IgD-negative memory B cell (primary cell): ENCODE results near the gene NAA11. TPM values are rescaled to one million over a fixed set of nuclear protein-coding genes. Genes with fewer than 3 reads are reported as not detected.

Experiments
- H3K27ac Mint-ChIP-seq, 3 donors: one replicate each; pipeline ENCODE4 v1.8.0; 2020 to 2022; ENCODE audit warnings: mild to moderate bottlenecking in 3 of 3, mixed read lengths in 3 of 3, moderate library complexity in 1 of 3
- H3K27me3 Mint-ChIP-seq: one replicate; pipeline ENCODE4 v1.8.0; 2021; ENCODE audit warnings: mixed read lengths
- H3K36me3 Mint-ChIP-seq: one replicate; pipeline ENCODE4 v1.8.0; 2020; ENCODE audit warnings: mild to moderate bottlenecking, mixed read lengths
- H3K4me1 Mint-ChIP-seq, 3 donors: one replicate each; pipeline ENCODE4 v1.8.0; 2020 to 2022; ENCODE audit warnings: mixed read lengths in 3 of 3, mild to moderate bottlenecking in 1 of 3
- H3K4me3 Mint-ChIP-seq, 4 donors: one replicate each; pipeline ENCODE4 v1.8.0; 2020 to 2022; ENCODE audit warnings: mild to moderate bottlenecking in 4 of 4, mixed read lengths in 4 of 4, moderate library complexity in 3 of 4
- H3K9me3 Mint-ChIP-seq, 3 donors: one replicate each; pipeline ENCODE4 v1.8.0; 2020 to 2021; ENCODE audit warnings: mixed read lengths in 3 of 3, mild to moderate bottlenecking in 1 of 3
- polyA plus RNA-seq: library from polyadenylated mRNA; unstranded; fragments of 300-500 nt; fragmentation: Illumina TruSeq; gene quantifications from one replicate; pipeline ENCODE4 v1.2.3, GENCODE V29; 2021

NAA11 gene
- not detected for polyA plus RNA-seq

DNA sequence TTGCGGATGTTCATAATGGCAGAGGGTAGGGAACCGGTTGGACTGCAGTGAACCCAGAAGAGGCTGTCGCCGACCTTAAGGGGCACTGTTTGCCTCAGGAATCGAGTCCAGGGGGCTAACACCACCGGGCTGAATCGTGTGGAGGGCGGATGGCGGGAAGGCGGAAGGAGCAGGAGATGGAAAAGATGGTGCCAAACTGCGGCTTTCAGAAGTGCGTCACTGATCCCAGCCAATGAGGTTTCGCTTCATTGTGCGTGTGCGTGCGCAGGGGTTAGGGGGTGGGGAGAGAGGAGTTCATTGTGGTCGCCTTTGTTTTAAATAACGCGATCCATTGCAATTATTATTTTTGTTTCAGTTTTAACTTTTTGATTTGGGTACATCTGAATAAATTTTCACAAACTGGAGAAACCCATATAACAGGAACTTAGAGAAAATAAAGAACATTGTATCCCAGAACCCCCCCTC is at the start of gene NAA11:
Gene NAA11, minus strand, starts transcription at position 198 of the 465 bp plus-strand sequence. Its CDS starts 184 bp downstream, at position 14.
- Mint-ChIP-seq H3K27ac (peak within 1 kb of the TSS in 1 of 3 donors; percentile 40), H3K27me3 (no peaks in the 10 kb centered on the region), H3K9me3 (no peaks in the 10 kb centered on the region), H3K4me1 (no peaks in the 10 kb centered on the region), H3K4me3 (peak within 1 kb of the TSS in 1 of 4 donors; percentile 69), H3K36me3 (no peaks in the 10 kb centered on the region)

DNA sequence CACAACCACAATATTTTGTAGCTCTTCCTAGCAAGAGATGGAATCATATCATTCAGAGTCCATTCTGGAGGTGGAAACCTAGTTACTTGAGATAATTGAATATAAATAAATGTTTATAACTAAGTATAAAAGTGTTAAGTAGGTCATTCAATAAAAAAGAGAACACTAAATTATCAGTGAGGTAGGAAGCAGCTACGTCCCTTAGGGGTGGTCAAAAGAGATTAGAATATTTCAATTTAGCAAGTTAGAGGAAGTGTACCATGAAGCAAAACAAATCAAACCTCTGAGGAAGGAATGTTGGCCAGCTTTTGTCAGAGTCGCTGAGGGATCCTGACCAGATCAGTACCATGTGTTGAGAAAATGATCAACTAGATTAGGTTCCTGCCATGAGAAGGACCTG is 44.2 kb upstream of the NAA11 start:
- peaks cover 2% of the 10 kb centered on the region for H3K27me3 Mint-ChIP-seq
- H3K4me1 Mint-ChIP-seq = peaks cover 0 to 1% (median 0%) of the 10 kb centered on the region in 3 donors
- H3K27ac Mint-ChIP-seq = no peak overlapping the region
- no peak overlapping the region for H3K4me3 Mint-ChIP-seq
- H3K9me3 Mint-ChIP-seq = peaks cover 0 to 3% (median 0%) of the 10 kb centered on the region in 3 donors
- no peaks in the 10 kb centered on the region for H3K36me3 Mint-ChIP-seq

DNA sequence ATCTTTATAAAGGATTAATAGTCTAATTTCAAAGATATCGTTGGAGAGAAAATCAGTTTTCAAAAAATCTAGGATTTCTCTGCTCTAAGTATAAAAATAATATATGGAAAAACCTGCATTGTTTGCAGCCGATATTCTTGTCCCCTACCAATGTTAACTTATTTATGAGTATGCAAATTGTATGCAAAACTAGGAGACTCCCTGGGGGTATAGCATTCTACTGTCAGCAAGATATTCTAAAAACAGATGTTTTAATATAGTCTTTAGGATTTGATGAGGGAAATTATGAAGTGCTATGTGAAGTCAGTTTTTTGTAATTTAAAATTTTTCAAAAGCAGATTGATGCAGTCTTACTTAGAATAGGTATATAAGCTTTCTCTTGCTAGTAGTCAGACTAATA is 41.2 kb upstream of the NAA11 start:
- Mint-ChIP-seq H3K36me3 (no peaks in the 10 kb centered on the region), H3K4me3 (no peak overlapping the region), H3K4me1 (no peaks in the 10 kb centered on the region), H3K27me3 (peaks cover 2% of the 10 kb centered on the region), H3K27ac (no peak overlapping the region), H3K9me3 (peaks cover 0 to 3% (median 0%) of the 10 kb centered on the region in 3 donors)

DNA sequence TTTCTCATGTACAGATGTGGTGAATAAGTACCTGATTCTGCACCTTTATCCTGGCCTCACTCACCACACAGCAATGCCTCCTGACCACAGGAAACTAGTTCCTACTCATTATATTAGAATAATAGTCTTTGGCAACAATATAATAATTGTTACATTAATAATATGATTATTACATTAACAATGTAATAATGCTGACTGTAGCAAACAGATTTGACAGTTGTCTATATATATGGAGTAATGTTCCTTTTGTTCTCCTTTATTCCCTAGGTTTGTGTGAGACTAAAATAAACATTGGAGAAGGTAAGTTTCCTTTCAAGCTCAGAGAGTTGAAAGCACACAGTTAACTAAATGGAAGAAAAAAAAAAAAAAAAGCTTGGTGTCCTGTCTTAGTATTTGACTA is 40.6 kb upstream of the NAA11 start:
- H3K9me3 Mint-ChIP-seq = peaks cover 0 to 3% (median 0%) of the 10 kb centered on the region in 3 donors
- H3K27ac Mint-ChIP-seq = no peak overlapping the region
- H3K27me3 Mint-ChIP-seq = peaks cover 2% of the 10 kb centered on the region
- no peaks in the 10 kb centered on the region for H3K4me1 Mint-ChIP-seq
- H3K36me3 Mint-ChIP-seq = no peaks in the 10 kb centered on the region
- no peak overlapping the region for H3K4me3 Mint-ChIP-seq

DNA sequence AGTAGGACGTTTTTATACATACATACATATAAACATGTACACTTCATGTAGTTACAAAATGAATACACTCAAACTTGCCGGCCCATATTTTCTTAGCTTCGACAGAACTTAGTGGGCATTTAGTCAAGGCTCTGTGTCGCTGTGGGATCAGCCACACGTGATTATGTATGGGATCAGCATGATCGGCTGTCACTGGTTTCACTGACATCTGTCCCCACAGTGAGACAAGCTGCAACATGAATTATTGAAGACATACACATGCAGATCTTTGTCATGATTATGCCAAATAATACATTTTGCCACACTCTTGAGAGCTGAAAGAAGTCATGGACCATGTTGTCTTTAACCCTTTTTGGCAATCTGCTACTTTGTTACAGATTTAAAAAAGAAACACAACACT is 38.2 kb upstream of the NAA11 start:
- no peak overlapping the region for H3K4me3 Mint-ChIP-seq
- H3K27me3 Mint-ChIP-seq = no peaks in the 10 kb centered on the region
- no peaks in the 10 kb centered on the region for H3K36me3 Mint-ChIP-seq
- H3K4me1 Mint-ChIP-seq = no peaks in the 10 kb centered on the region
- no peak overlapping the region for H3K27ac Mint-ChIP-seq
- no peaks in the 10 kb centered on the region for H3K9me3 Mint-ChIP-seq

DNA sequence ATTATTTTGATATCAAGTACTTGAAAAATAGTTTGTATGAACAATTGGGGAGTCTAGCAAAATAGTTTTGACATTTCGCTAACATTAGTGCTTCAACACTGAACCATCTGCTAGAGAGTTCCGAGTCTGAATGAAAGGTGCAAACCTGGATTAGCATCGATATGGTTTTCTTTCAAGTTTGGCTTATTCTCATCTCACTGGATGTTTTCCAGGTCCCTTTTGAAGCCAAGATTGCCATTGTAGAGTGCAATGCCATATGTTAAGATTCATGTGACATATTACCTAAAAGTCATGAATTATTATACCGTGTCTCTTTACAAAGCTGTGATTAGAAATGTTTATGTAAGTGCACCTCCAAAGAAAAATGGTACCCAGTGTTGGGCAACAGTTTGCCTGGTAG is 36.8 kb upstream of the NAA11 start:
- Mint-ChIP-seq H3K27me3 (no peaks in the 10 kb centered on the region), H3K9me3 (no peaks in the 10 kb centered on the region), H3K27ac (no peak overlapping the region), H3K36me3 (no peaks in the 10 kb centered on the region), H3K4me1 (no peaks in the 10 kb centered on the region), H3K4me3 (no peak overlapping the region)

DNA sequence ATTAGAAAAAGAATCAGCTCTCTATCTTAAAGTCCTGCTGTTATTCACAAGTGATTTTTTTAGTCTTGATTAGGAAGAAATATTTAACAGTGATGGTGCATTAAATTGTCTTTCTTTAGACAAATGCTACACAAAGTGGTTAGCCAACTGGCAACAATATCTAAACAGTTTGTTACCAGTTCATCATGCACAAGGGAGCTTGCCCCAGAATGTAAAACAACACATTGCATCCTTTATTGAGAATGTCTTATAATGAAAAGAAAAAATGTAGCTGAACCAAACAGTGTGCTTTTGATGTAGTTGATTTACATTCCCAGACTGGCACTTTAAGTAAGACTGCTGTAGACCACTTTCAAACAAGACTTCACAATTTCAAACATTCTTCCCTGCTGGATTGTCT is 34.1 kb upstream of the NAA11 start:
- Mint-ChIP-seq H3K9me3 (peaks cover 0 to 1% (median 0%) of the 10 kb centered on the region in 3 donors), H3K27me3 (no peaks in the 10 kb centered on the region), H3K27ac (no peak overlapping the region), H3K4me3 (no peak overlapping the region), H3K4me1 (no peaks in the 10 kb centered on the region), H3K36me3 (no peaks in the 10 kb centered on the region)

DNA sequence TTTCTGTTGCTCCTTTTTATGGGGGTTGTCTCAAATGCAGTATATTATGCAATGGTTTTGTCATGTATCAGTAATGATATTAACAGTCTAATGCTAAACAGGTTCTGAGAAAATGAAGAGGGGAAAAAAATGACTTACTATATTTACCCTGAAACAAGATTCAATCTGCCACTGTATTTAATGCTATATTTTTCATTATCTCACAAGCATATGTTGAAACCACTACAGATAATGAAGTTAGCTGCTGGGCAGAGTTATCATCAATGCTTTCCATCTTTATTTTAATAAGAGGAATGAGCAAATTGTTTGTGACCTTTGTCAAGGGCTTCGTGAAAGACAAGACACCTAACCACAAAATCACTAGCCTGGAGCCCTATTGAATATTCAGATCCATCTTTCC is 32.6 kb upstream of the NAA11 start:
- H3K4me3 Mint-ChIP-seq = no peak overlapping the region
- H3K4me1 Mint-ChIP-seq = no peaks in the 10 kb centered on the region
- no peaks in the 10 kb centered on the region for H3K36me3 Mint-ChIP-seq
- H3K9me3 Mint-ChIP-seq = peaks cover 0 to 1% (median 0%) of the 10 kb centered on the region in 3 donors
- no peaks in the 10 kb centered on the region for H3K27me3 Mint-ChIP-seq
- no peak overlapping the region for H3K27ac Mint-ChIP-seq

DNA sequence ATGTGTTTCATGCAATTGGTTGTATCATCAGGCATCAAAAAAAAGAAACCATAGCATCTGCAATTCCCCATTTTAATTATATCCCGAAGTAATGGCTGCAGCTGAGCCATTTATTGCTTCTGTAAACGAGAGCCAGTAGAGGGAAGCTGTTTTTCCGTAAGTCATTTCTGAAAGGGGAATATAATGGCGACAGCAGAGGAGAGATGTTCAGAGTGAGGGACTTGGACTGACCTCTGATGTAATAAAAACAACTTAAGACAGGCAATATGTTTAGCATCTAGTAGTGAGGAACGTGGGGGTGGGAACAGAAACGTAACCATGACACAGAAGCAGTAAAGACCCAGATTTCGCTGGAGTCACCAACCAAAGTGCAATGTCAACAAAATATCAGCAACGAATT is 31.5 kb upstream of the NAA11 start:
- Mint-ChIP-seq H3K9me3 (peaks cover 0 to 1% (median 0%) of the 10 kb centered on the region in 3 donors), H3K27ac (no peak overlapping the region), H3K4me3 (no peak overlapping the region), H3K4me1 (no peaks in the 10 kb centered on the region), H3K36me3 (no peaks in the 10 kb centered on the region), H3K27me3 (no peaks in the 10 kb centered on the region)

DNA sequence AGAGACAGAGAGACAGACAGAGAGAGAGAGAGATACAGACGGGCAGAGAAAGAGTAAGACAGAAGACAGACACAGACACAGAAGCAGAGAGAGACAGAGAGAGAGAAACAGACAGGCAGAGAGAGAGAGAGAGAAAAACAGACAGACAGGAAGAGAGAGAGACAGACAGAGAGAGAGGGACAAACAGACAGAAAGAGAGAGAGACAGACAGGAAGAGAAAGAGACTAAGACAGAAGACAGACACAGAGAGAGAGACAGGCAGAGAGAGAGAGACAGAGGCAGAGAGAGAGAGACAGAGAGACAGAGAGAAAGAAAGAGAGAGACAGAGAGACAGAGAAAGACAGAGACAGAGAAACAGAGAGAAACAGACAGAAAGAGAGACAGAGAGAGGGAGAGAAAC is 27.2 kb upstream of the NAA11 start:
- Mint-ChIP-seq H3K36me3 (no peaks in the 10 kb centered on the region), H3K4me3 (no peak overlapping the region), H3K4me1 (no peaks in the 10 kb centered on the region), H3K27me3 (peaks cover 1% of the 10 kb centered on the region), H3K27ac (no peak overlapping the region), H3K9me3 (peaks cover 1 to 4% (median 2%) of the 10 kb centered on the region in 3 donors)

DNA sequence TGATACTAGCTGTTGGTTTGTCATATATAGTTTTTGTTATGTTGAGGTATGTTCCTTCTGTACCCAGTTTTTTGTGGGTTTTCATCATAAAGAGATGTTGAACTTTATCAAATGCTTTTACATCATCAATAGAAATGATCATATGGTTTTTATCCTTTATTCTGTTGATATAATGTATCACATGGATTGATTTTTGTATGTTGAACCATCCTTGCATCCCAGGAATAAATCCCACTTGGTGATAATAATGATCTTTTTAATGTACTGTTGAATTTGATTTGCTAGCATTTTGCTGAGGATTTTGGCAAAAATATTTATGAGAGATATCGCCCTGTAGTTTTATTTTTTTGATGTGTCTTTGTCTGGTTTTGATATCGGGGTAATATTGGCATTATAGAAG is 22.5 kb upstream of the NAA11 start:
- peaks cover 2 to 10% (median 7%) of the 10 kb centered on the region in 3 donors for H3K9me3 Mint-ChIP-seq
- no peak overlapping the region for H3K4me3 Mint-ChIP-seq
- H3K27ac Mint-ChIP-seq = no peak overlapping the region
- no peaks in the 10 kb centered on the region for H3K36me3 Mint-ChIP-seq
- no peaks in the 10 kb centered on the region for H3K4me1 Mint-ChIP-seq
- peaks cover 1% of the 10 kb centered on the region for H3K27me3 Mint-ChIP-seq

DNA sequence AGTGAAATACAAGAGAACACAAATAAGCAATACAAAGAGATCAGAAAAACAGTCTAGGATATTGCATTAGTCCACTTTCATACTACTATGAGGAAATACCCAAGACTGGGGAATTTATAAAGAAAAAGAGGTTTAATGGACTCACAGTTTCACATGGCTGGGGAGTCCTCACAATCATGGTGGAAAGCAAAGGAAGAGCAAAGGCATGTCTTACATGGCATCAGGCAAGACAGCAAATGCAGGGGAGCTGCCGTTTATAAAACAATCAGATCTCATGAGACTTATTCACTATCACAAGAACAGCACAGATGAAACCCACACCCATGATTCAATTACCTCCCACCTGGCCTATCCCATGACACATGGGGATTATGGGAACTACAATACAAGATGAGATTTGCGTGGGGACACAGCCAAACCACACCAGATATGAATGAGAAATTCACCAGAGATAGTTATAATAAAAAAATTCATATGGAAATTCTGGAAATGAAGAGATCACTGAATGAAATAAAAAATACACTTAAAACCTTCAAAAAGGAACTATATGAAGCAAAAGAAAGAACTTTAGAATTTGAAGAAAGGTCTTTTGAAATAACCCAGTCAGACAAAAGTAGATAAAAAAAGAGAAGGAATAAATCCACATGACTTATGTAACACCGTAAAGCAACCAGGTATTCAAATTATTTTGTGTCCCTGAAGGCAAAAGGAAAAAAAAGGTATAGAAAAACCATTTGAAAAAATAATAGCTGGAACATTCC is 16.2 kb upstream of the NAA11 start:
- peaks cover 0 to 1% (median 0%) of the 10 kb centered on the region in 3 donors for H3K4me1 Mint-ChIP-seq
- H3K27ac Mint-ChIP-seq = no peak overlapping the region
- H3K9me3 Mint-ChIP-seq = peaks cover 10 to 20% (median 12%) of the 10 kb centered on the region in 3 donors
- H3K27me3 Mint-ChIP-seq = no peaks in the 10 kb centered on the region
- no peaks in the 10 kb centered on the region for H3K36me3 Mint-ChIP-seq
- H3K4me3 Mint-ChIP-seq = no peak overlapping the region

DNA sequence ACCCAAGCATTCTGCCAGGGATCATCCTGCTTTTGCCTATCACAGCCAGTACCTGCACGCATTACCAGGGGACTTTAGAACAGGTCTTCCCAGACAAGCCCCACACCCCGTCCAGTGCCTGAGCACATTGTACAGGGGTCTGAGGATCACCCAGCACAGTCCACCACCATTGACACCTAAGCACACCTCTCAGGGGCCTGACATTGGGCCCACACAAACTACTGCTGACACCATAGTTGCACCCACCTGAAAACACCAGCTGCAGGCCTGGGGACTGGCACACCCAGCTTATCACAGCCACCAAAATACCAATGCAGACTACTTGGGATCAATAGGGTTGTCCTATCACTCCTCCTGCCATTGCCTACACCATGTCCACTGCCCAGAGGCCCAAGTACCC is 14.7 kb upstream of the NAA11 start:
- Mint-ChIP-seq H3K9me3 (peaks cover 10 to 20% (median 11%) of the 10 kb centered on the region in 3 donors), H3K27me3 (no peaks in the 10 kb centered on the region), H3K4me3 (no peak overlapping the region), H3K4me1 (peaks cover 0 to 1% (median 0%) of the 10 kb centered on the region in 3 donors), H3K27ac (no peak overlapping the region), H3K36me3 (no peaks in the 10 kb centered on the region)

DNA sequence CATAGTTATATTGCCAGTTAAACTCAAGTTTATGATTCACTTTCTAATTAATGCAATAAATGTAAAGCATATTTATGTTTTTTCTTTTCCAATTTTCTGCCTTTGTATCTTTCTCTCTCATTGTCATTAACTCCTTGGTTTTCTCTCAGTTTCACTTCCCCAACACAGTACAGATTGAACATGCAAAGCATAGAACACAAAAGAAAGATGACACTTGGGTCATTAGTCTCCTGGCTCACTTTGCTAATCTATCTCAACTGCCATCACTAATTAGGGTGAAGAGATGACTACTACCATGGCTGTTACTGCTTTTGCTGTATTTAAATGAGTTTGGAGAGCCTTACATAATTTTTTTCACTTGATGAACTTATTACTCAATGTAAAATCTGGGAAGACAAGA is 12.3 kb upstream of the NAA11 start:
- Mint-ChIP-seq H3K36me3 (no peaks in the 10 kb centered on the region), H3K4me3 (no peak overlapping the region), H3K9me3 (peaks cover 6 to 16% (median 8%) of the 10 kb centered on the region in 3 donors), H3K27me3 (no peaks in the 10 kb centered on the region), H3K27ac (no peak overlapping the region), H3K4me1 (peaks cover 0 to 1% (median 0%) of the 10 kb centered on the region in 3 donors)

DNA sequence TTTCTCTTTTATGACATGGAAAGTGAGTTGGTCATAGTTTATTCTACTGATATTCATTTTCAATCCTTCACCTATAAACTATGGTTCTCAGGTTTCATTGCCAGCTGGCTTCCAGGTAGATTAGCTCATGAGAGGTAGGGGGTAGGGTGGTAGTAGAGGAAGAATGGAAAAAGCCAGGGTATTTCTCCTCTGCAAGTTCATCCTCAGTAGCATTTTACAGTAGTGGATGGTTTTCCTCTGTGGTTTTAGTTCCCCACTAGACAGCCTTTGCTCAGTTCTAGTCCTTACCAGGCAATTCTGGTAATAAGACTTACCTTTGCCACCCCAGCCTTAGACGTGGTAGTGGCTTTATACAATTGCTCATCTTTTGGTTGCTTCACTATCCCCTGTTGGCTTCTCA is 8.9 kb upstream of the NAA11 start:
- Mint-ChIP-seq H3K4me1 (peaks cover 0 to 1% (median 0%) of the 10 kb centered on the region in 3 donors), H3K9me3 (peaks cover 0 to 4% (median 2%) of the 10 kb centered on the region in 3 donors), H3K36me3 (no peaks in the 10 kb centered on the region), H3K27ac (no peak overlapping the region), H3K27me3 (no peaks in the 10 kb centered on the region), H3K4me3 (no peak overlapping the region)

DNA sequence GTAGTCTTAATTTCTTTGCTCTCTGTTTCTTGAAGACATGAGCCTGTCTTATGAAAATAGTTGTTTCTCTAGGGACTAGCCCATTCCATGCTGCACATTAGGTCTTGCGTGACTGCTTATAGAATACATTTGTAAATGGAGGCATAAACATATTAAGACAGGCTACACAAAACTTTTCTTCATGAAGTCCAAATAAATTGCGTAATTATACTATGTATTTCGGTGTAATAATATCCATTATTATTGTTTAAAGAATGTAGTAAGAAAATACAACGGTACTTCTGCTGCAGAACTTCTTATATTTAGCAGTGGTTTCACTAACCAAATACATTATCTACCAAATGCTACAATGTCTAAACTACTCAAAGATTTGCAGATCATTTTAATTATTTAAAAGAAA is 8.5 kb upstream of the NAA11 start:
- H3K27me3 Mint-ChIP-seq = no peaks in the 10 kb centered on the region
- no peaks in the 10 kb centered on the region for H3K36me3 Mint-ChIP-seq
- no peak overlapping the region for H3K27ac Mint-ChIP-seq
- H3K9me3 Mint-ChIP-seq = peaks cover 0 to 4% (median 2%) of the 10 kb centered on the region in 3 donors
- H3K4me1 Mint-ChIP-seq = peaks cover 0 to 1% (median 0%) of the 10 kb centered on the region in 3 donors
- H3K4me3 Mint-ChIP-seq = no peak overlapping the region
